Effector memory CD4-positive, alpha-beta T cell (primary cell): ENCODE data around the gene LYPD6.

ENCODE experiments used
- DNase-seq, 3 donors: peaks; one replicate each; pipeline ENCODE4 v3.0.0-alpha.2; 2020
- H3K27ac ChIP-seq: 2 replicates; pipeline ENCODE4 v1.7.0; 2013; ENCODE audit warnings: mild to moderate bottlenecking, low read length, moderate library complexity; ENCODE audit not compliant: insufficient read depth, poor library complexity, severe bottlenecking
- H3K27me3 ChIP-seq: replicated peaks from 2 replicates; pipeline ENCODE4 v1.7.0; 2013; ENCODE audit warnings: mild to moderate bottlenecking, low read length; ENCODE audit not compliant: insufficient read depth, control insufficient read depth, poor library complexity, severe bottlenecking
- H3K36me3 ChIP-seq: 2 replicates; pipeline ENCODE4 v1.7.0; 2013; ENCODE audit warnings: mild to moderate bottlenecking, low read length, moderate library complexity; ENCODE audit not compliant: control insufficient read depth, insufficient read depth
- H3K4me1 ChIP-seq: 2 replicates; pipeline ENCODE4 v1.7.0; 2013; ENCODE audit warnings: low read length, mild to moderate bottlenecking; ENCODE audit not compliant: control insufficient read depth, insufficient read depth, poor library complexity, severe bottlenecking
- H3K4me3 ChIP-seq: 2 replicates; pipeline ENCODE4 v1.7.0; 2013; ENCODE audit warnings: low read length, low read depth, mild to moderate bottlenecking; ENCODE audit not compliant: insufficient read depth, poor library complexity, severe bottlenecking
- H3K9me3 ChIP-seq: 2 replicates; pipeline ENCODE4 v1.7.0; 2013; ENCODE audit warnings: mild to moderate bottlenecking, low read length, moderate library complexity; ENCODE audit not compliant: control insufficient read depth

Gene LYPD6

DNA sequence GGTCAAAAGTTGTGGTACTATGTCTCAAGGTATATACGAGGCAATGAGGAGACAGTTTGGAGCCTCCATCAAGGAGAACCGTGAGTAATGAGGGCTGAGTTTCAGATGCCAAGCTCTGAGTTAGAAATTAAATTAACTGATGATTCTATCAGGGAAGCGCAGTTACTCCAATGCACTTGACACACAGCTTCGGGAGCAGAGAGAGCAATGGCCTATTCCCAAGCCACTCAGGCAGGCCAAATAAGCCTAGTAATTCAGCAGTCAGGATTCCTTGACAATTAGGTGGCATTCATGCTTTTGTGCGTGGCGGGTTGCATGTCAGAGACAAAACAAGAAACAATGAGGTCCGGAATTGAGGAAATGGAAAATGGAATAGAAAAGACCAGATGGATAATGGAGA is 134.0 kb downstream of the LYPD6 start:
- no peaks in the 10 kb centered on the region for H3K9me3 ChIP-seq
- H3K27ac ChIP-seq: no peak overlapping the region
- no peaks in the 10 kb centered on the region for H3K36me3 ChIP-seq
- H3K4me3 ChIP-seq: no peak overlapping the region
- no peak for DNase-seq
- no peaks in the 10 kb centered on the region for H3K4me1 ChIP-seq
- H3K27me3 ChIP-seq: peaks cover 5% of the 10 kb centered on the region

DNA sequence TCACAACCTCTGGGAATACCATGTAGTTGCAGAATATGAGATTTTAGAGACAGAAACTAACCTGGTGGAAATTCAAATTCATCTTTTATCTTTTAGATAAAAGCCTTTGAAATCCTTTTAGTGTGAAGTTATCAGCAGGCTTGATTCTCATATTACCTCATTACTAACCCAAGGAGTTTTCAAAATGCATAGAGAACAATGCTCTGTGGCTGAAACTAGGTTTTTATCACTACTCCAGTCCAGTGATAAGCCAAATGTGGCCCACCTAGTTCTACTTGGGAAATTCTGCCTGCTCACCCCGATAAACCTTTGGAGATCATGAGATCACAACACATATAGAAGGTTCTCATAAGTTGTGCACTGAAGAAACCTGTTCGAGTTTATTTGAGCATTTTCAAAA is 135.5 kb downstream of the LYPD6 start:
- H3K27ac ChIP-seq: no peak overlapping the region
- H3K27me3 ChIP-seq: peaks cover 5% of the 10 kb centered on the region
- no peak overlapping the region for H3K4me3 ChIP-seq
- no peaks in the 10 kb centered on the region for H3K9me3 ChIP-seq
- no peak for DNase-seq
- H3K4me1 ChIP-seq: no peaks in the 10 kb centered on the region
- H3K36me3 ChIP-seq: no peaks in the 10 kb centered on the region

DNA sequence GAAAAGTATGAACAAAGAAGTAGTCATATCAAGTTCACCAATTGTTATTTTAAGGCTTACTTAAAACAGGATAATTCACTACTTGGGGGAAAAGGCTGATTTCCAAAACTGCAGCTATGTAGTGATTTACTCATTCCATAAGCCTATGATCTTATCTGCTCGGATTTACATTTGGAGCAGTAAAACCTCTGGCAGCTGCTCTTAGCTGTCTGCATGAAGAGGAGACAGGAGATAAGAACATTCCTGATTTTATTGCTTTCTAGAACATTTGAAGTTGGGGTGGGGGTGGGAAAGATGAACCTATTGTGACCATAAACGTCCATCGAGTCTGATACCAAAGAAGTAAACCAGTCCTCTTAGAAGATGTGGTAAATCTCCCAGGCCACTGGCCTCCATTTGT is 136.2 kb downstream of the LYPD6 start:
- Histone ChIP-seq H3K36me3 (no peaks in the 10 kb centered on the region), H3K9me3 (no peaks in the 10 kb centered on the region), H3K27ac (no peak overlapping the region), H3K27me3 (peaks cover 5% of the 10 kb centered on the region), H3K4me3 (no peak overlapping the region), H3K4me1 (no peaks in the 10 kb centered on the region)
- DNase-seq: no peak

DNA sequence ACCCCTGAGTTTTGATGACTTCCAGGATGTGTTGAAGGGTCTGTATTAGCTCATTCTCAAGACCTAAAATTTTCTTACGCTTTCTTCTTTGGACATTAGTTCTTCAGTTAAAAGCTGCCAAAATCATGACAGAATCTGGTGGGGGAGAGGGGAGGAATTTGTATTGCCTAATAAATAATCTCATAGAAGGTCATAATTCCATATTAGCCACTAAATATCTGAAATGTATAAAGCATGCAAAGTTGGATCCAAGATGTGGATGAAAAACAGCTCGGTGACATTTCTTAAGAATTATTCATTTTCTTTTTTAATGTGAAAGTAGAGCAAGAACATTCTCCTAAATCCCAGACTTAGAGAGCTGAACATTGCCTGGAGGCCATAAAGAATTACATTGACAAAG is 137.0 kb downstream of the LYPD6 start:
- no peaks in the 10 kb centered on the region for H3K4me1 ChIP-seq
- H3K9me3 ChIP-seq: no peaks in the 10 kb centered on the region
- H3K27me3 ChIP-seq: peaks cover 5% of the 10 kb centered on the region
- no peak overlapping the region for H3K27ac ChIP-seq
- DNase-seq: no peak
- H3K4me3 ChIP-seq: no peak overlapping the region
- no peaks in the 10 kb centered on the region for H3K36me3 ChIP-seq

DNA sequence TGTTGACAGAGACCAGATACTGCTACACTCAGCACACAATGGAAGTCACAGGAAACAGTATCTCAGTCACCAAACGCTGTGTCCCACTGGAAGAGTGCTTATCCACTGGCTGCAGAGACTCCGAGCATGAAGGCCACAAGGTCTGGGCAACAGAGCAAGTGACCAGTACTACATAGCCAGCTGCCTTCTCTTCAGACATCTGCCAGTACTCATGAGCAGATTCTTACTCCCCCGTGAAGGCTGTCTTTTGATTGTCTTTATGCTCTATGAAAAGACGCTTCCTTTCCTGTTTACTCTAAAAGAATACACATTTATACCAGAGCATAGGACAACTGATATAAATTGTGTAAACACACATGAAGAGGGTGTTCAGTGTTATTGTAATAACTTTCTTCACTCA is 138.2 kb downstream of the LYPD6 start:
- H3K4me1 ChIP-seq: no peaks in the 10 kb centered on the region
- no peaks in the 10 kb centered on the region for H3K36me3 ChIP-seq
- no peak for DNase-seq
- H3K27me3 ChIP-seq: peaks cover 5% of the 10 kb centered on the region
- no peaks in the 10 kb centered on the region for H3K9me3 ChIP-seq
- no peak overlapping the region for H3K27ac ChIP-seq
- no peak overlapping the region for H3K4me3 ChIP-seq

DNA sequence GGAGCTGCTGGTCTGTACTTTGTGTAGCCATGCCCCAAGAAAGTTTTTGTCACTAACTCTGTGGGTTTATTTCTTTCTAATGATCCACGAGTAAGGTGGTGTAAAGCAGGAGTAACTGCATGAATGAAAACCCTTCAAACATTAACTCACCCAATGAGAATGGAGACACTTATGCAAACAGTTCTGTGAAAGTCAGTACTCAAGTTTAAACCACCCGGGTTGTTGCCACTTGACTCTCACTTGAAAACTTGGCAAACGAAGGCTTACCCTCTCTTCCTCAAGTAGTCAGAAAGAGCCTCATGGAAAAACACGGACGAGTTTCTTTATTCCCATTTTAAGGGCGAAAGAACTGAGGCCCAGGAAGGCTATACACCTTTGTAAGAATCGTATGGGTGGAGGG is 139.7 kb downstream of the LYPD6 start:
- no peak for DNase-seq
- H3K4me1 ChIP-seq: no peaks in the 10 kb centered on the region

DNA sequence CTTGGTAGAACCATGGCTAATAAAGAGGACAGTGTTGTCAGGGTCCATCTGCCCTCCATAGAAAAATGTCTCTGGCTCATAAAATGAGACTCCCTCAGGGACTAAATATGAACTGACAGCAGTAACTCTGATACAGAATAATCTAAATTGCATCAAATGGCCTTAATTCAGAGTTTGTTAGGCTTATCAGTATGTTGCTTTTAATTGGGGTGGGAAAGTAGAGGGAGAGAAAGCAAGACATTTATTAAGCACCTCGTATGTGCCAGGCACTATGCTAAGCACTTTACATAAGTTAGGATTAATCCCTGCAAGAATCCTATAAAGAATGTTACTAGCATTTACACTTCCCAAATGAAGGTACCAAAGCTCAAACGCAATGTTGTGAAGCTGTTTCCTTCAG is 142.0 kb downstream of the LYPD6 start:
- no peak for DNase-seq
- no peaks in the 10 kb centered on the region for H3K36me3 ChIP-seq
- no peak overlapping the region for H3K4me3 ChIP-seq
- no peaks in the 10 kb centered on the region for H3K9me3 ChIP-seq
- H3K27me3 ChIP-seq: no peaks in the 10 kb centered on the region
- H3K27ac ChIP-seq: no peak overlapping the region
- H3K4me1 ChIP-seq: no peaks in the 10 kb centered on the region

More for the DNA sequence above, 139.7 kb downstream of the LYPD6 start:
- Histone ChIP-seq H3K4me3 (no peak overlapping the region), H3K27ac (no peak overlapping the region), H3K27me3 (peaks cover 5% of the 10 kb centered on the region), H3K9me3 (no peaks in the 10 kb centered on the region), H3K36me3 (no peaks in the 10 kb centered on the region)

DNA sequence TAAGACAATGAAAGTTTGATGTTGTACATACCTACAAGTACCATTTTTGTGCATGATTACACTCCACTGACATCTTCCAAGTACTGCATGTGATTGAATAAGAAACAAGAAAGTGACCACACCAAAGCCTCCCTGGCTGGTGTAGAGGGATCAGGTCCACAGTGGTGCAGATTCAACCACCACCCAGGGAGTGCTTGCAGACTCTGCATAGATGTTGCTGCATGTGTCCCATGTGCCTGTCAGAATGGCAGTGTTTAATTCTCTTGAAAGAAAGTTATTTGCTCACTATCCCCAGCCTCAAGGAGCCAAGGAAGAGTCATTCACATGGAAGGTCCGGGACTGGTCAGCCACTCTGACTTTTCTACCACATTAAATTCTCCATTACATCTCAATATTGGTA is 142.7 kb downstream of the LYPD6 start:
- Histone ChIP-seq H3K4me3 (no peak overlapping the region), H3K27me3 (no peaks in the 10 kb centered on the region), H3K9me3 (no peaks in the 10 kb centered on the region), H3K27ac (no peak overlapping the region), H3K36me3 (no peaks in the 10 kb centered on the region), H3K4me1 (no peaks in the 10 kb centered on the region)
- no peak for DNase-seq

DNA sequence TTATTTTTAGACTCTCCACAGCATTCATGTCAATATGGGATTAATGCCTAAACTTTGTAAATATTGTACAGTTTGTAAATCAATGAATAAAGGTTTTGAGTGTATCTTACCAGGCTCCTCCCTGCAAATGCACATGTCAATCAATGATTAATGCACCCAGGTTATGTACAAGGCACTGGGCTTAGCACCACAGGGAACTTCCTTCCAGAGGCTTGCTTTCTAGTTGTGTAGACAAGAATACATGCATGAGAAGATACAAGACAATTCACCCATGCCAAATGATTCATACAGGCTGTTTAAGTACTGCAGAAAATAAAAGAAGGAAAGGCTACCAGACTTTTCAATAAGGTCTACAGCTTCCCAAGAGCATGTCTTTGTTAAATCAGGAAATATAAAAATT is 143.1 kb downstream of the LYPD6 start:
- no peaks in the 10 kb centered on the region for H3K36me3 ChIP-seq
- H3K4me3 ChIP-seq: no peak overlapping the region
- H3K27me3 ChIP-seq: no peaks in the 10 kb centered on the region
- H3K27ac ChIP-seq: no peak overlapping the region
- H3K9me3 ChIP-seq: no peaks in the 10 kb centered on the region
- H3K4me1 ChIP-seq: no peaks in the 10 kb centered on the region
- no peak for DNase-seq

DNA sequence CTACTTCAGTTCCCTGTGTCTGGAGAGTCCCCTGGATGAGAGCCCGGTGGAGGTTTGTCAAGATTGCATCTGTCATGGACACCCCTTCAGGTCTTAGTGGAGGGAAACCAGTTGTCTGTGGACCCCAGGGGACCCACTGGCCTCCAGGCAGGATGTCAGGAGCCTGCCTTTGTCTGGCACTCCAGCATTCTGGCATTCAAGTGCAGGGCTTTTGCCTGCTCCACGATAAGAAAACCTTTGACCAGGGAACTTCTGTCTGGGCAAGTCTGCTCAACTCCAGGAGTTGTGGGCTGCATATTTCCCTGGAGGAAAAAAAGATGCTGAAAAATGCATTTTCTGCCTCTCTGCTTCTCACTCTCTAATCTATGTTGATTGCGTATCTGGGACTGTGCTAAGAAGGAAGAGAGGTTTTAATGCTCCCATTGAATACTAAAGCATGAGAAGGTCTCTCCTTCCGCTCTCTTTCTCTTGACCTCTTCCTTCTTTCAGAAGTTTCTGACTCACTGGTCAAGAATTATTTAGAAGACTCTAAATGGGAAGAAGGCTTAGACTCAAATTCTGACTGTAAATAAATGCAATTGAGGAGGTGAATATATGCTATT is 152.7 kb downstream of the LYPD6 start:
- Histone ChIP-seq H3K27ac (no peak overlapping the region), H3K36me3 (no peaks in the 10 kb centered on the region), H3K4me1 (no peaks in the 10 kb centered on the region), H3K27me3 (no peaks in the 10 kb centered on the region), H3K4me3 (no peak overlapping the region), H3K9me3 (no peaks in the 10 kb centered on the region)
- DNase-seq: no peak
